PC-9 (cell line): Measurements from ENCODE around the gene ZNF311.

Source experiments
- CTCF ChIP-seq: fragments of 200-600 bp; sonication (generic); conservative IDR thresholded peaks from 2 replicates; pipeline ENCODE4 v1.6.1; 2017; ENCODE audit warnings: mixed run types, antibody characterized with exemption, mild to moderate bottlenecking, moderate library complexity
- EZH2 ChIP-seq: fragments of 200-600 bp; sonication (generic); IDR thresholded peaks from 2 replicates; pipeline ENCODE4 v1.8.0; 2017; ENCODE audit warnings: antibody characterized with exemption, low read depth

- no peak for TF ChIP-seq CTCF
- no peak for TF ChIP-seq EZH2
Measured at GRCh38 chr6:28977341-28978132, 27.6 kb downstream of the ZNF311 start.
